GM12873 (cell line): ENCODE measurements around the gene MLN.

Experiments used
- CTCF ChIP-seq: IDR thresholded peaks from 2 replicates; pipeline ENCODE4 v1.5.1; 2012; ENCODE audit warnings: low read depth, mild to moderate bottlenecking, moderate library complexity, low read length, control low read depth; ENCODE audit not compliant: insufficient read depth; ENCODE audit errors: missing control alignments

MLN gene

GRCh38 chr6:33847867-33848266, 44.1 kb upstream of the MLN start:
- TF ChIP-seq CTCF, result no peak

GRCh38 chr6:33847078-33847477, 43.3 kb upstream of the MLN start:
- TF ChIP-seq CTCF, result no peak

- no peak for TF ChIP-seq CTCF
These were observed 42.4 kb upstream of the MLN start for GRCh38 chr6:33846226-33846625.

- TF ChIP-seq CTCF, result no peak
These were observed 41.4 kb upstream of the MLN start for GRCh38 chr6:33845031-33845745.

GRCh38 chr6:33843131-33844121, 39.6 kb upstream of the MLN start:
- no peak for TF ChIP-seq CTCF

- TF ChIP-seq CTCF, result no peak
These were observed 38.1 kb upstream of the MLN start for GRCh38 chr6:33841868-33842267.

GRCh38 chr6:33841070-33841469, 37.3 kb upstream of the MLN start:
- TF ChIP-seq CTCF, result peak; percentile 10
